ENCODE results near the gene LITAFD. TPM values are rescaled to one million over a fixed set of nuclear protein-coding genes. Genes with fewer than 3 reads are reported as not detected.

LITAFD gene
- total and polyA plus RNA-seq, 2 experiments from 2014 or later, result 0.43 TPM; not detected in 1

GRCh38 chr16:8880839-8881510, 1.2 kb upstream of the LITAFD start:
- Histone ChIP-seq H3K4me3 (no peak overlapping the region), H3K36me3 (no peaks in the 10 kb centered on the region), H3K9me3 (ENCODE audit: low read depth) (no peaks in the 10 kb centered on the region), H3K27ac (no peak overlapping the region), H3K27me3 (no peaks in the 10 kb centered on the region), H3K4me1 (ENCODE audit: low read depth) (no peaks in the 10 kb centered on the region)
- no peak for TF ChIP-seq CTCF (IDR thresholded peaks at IDR 0.05; ENCODE audit: low read depth, low read length)
- DNase-seq (ENCODE audit: low read depth in 1 of 2, low spot score in 1 of 2), result no peak

GRCh38 chr16:8882725-8883377, 700 bp downstream of the LITAFD start:
- Histone ChIP-seq H3K36me3 (no peaks in the 10 kb centered on the region), H3K27me3 (no peaks in the 10 kb centered on the region), H3K9me3 (ENCODE audit: low read depth) (no peaks in the 10 kb centered on the region), H3K4me3 (no peak overlapping the region), H3K27ac (no peak overlapping the region), H3K4me1 (ENCODE audit: low read depth) (no peaks in the 10 kb centered on the region)
- no peak for DNase-seq (ENCODE audit: low read depth in 1 of 2, low spot score in 1 of 2)
- TF ChIP-seq CTCF (IDR thresholded peaks at IDR 0.05; ENCODE audit: low read depth, low read length), result no peak

GRCh38 chr16:8885674-8886592, 3.8 kb downstream of the LITAFD start:
- peak; percentile 37 to 52 for DNase-seq (ENCODE audit: low read depth in 1 of 2, low spot score in 1 of 2)

GRCh38 chr16:8886593-8887430, 4.7 kb downstream of the LITAFD start:
- TF ChIP-seq CTCF (IDR thresholded peaks at IDR 0.05; ENCODE audit: low read depth, low read length), result no peak
- Histone ChIP-seq H3K27me3 (no peaks in the 10 kb centered on the region), H3K36me3 (peaks cover 9% of the 10 kb centered on the region), H3K9me3 (ENCODE audit: low read depth) (no peaks in the 10 kb centered on the region), H3K27ac (no peak overlapping the region), H3K4me3 (no peak overlapping the region), H3K4me1 (ENCODE audit: low read depth) (no peaks in the 10 kb centered on the region)
- no peak for DNase-seq (ENCODE audit: low read depth in 1 of 2, low spot score in 1 of 2)

More at GRCh38 chr16:8885674-8886592, 3.8 kb downstream of the LITAFD start:
- TF ChIP-seq CTCF (IDR thresholded peaks at IDR 0.05; ENCODE audit: low read depth, low read length), result peak; percentile 8
- peaks cover 5% of the 10 kb centered on the region for H3K36me3 ChIP-seq
- H3K4me3 ChIP-seq, result no peak overlapping the region
- H3K27ac ChIP-seq, result no peak overlapping the region
- no peaks in the 10 kb centered on the region for H3K27me3 ChIP-seq
- H3K4me1 ChIP-seq (ENCODE audit: low read depth), result no peaks in the 10 kb centered on the region
- no peaks in the 10 kb centered on the region for H3K9me3 ChIP-seq (ENCODE audit: low read depth)

GRCh38 chr16:8887431-8887765, 5.2 kb downstream of the LITAFD start:
- Histone ChIP-seq H3K27ac (peak overlapping the region; percentile 13), H3K4me3 (no peak overlapping the region), H3K27me3 (no peaks in the 10 kb centered on the region), H3K9me3 (ENCODE audit: low read depth) (no peaks in the 10 kb centered on the region), H3K36me3 (peaks cover 9% of the 10 kb centered on the region), H3K4me1 (ENCODE audit: low read depth) (no peaks in the 10 kb centered on the region)
- DNase-seq (ENCODE audit: low read depth in 1 of 2, low spot score in 1 of 2), result no peak
- TF ChIP-seq CTCF (IDR thresholded peaks at IDR 0.05; ENCODE audit: low read depth, low read length), result no peak

All from cardiac muscle cell (in vitro differentiated cells and primary cell).